Ovary (tissue), 9 donors: ENCODE results near the gene TMEM213. TPM values are rescaled to one million over a fixed set of nuclear protein-coding genes. Genes with fewer than 3 reads are reported as not detected.

ENCODE experiments used
- DNase-seq, 5 donors: peaks; one replicate each; pipeline ENCODE4 v3.0.0-alpha.2; 2019 to 2020
- H3K27ac ChIP-seq, 2 donors: fragments of 200-600 bp; one replicate each; pipeline versions ENCODE4 v1.5.1 to v1.8.0; 2019 to 2022
- H3K27me3 ChIP-seq: fragments of 200-600 bp; one replicate; pipeline ENCODE4 v1.8.0; 2022
- H3K36me3 ChIP-seq: fragments of 200-600 bp; sonication (generic); one replicate; pipeline ENCODE4 v1.5.1; 2019
- H3K4me1 ChIP-seq: one replicate; pipeline ENCODE4 v1.8.1; 2013; ENCODE audit warnings: mild to moderate bottlenecking, moderate library complexity; ENCODE audit not compliant: insufficient read depth
- H3K4me3 ChIP-seq: fragments of 200-600 bp; sonication (generic); one replicate; pipeline ENCODE4 v1.5.1; 2017
- H3K9me3 ChIP-seq, 2 donors: fragments of 200-600 bp in 1 of 2; sonication (generic) in 1 of 2; one replicate each; pipeline versions ENCODE4 v1.5.1 to v1.8.1; 2013 to 2019; ENCODE audit warnings: mild to moderate bottlenecking in 1 of 2, moderate library complexity in 1 of 2
- CTCF ChIP-seq, 3 donors: fragments of 450-650 bp in 2 of 3; fragments of 200-600 bp in 1 of 3; IDR thresholded peaks; one replicate each; pipeline versions ENCODE4 v1.5.1 to v1.8.0; 2016 to 2022; ENCODE audit warnings: antibody characterized with exemption in 3 of 3, mild to moderate bottlenecking in 1 of 3
- EP300 ChIP-seq: sonication (generic); formaldehyde crosslinking; IDR thresholded peaks from one replicate; pipeline ENCODE4 v1.6.1; 2017; ENCODE audit warnings: antibody characterized with exemption
- POLR2A ChIP-seq: fragments of 450-650 bp; IDR thresholded peaks from one replicate; pipeline ENCODE4 v1.6.1; 2017; ENCODE audit warnings: antibody characterized with exemption, mild to moderate bottlenecking, moderate library complexity
- WGBS, 3 donors: extraction: QIAGEN DNeasy Blood & Tissue Kit in 1 of 3; methylation state at CpG; one replicate each; pipeline versions ENCODE4 v1.1.5 to v1.1.7; 2013 to 2017; 5-methylcytosine and 5-hydroxymethylcytosine counted together
- intact Hi-C, 4 donors: fragments of 100-400 bp; cut with DNase I; formaldehyde crosslinking; loops; one replicate each; pipeline versions ENCODE4 v1.11.0 to v1.15.1; 2022 to 2023
- polyA plus RNA-seq, 2 donors: library from polyadenylated mRNA; stranded (reverse); fragments of 200-250 nt in 1 of 2; fragments of 350-450 nt in 1 of 2; fragmentation: Illumina TruSeq in 1 of 2; extraction: RNeasy Lipid Tissue Mini Kit (QIAGEN cat#74804) in 1 of 2; gene quantifications; one replicate each; pipeline ENCODE4 v1.2.3, GENCODE V29; 2013 to 2014
- total RNA-seq, 7 donors: library from RNA; depleted of rRNA in 2 of 7; stranded (reverse); fragments of >200 nt in 2 of 7; fragmentation: NEBNext Ultra II Directional in 3 of 7; extraction: Animal tissue kit (Norgen Biotek cat#: 25700) in 3 of 7; gene quantifications; one replicate each; pipeline versions ENCODE4 v1.1.0 to v1.2.4, GENCODE V29; 2016 to 2023
- donor health status: DM: no; HTN: no; CAD: no; lungs with moderate emphysema.
- donor health status: DM: no; HTN: no; CAD: no.
- donor health status: Bipolar disorder and iron deficiency.
- donor health status: DM: yes; HTN: yes; CAD: no.
- donor health status: DM: no; HTN: no; CAD: no.
- donor health status: DM: yes; HTN: yes; CAD: no.

The TMEM213 gene
- total and polyA plus RNA-seq, 9 donors = not detected

GRCh38 chr7:138880881-138881578, 83.2 kb downstream of the TMEM213 start:
- 79 to 85% (median 82%) methylated on average over 13 of the region's 13 CpGs for whole genome bisulfite sequencing, 3 donors
- no peaks in the 10 kb centered on the region for H3K27me3 ChIP-seq
- H3K4me3 ChIP-seq = no peak overlapping the region
- H3K4me1 ChIP-seq = no peaks in the 10 kb centered on the region
- H3K36me3 ChIP-seq = no peaks in the 10 kb centered on the region
- no peak for TF ChIP-seq EP300
- no peak for TF ChIP-seq CTCF (IDR thresholded peaks at IDR 0.05)
- no peak for TF ChIP-seq POLR2A
- DNase-seq = no peak
- no peak overlapping the region for H3K27ac ChIP-seq
- no peaks in the 10 kb centered on the region for H3K9me3 ChIP-seq
- intact Hi-C loops = no loop called here

GRCh38 chr7:138881579-138882188, 83.9 kb downstream of the TMEM213 start:
- Histone ChIP-seq H3K4me3 (no peak overlapping the region), H3K36me3 (no peaks in the 10 kb centered on the region), H3K4me1 (no peaks in the 10 kb centered on the region), H3K27me3 (no peaks in the 10 kb centered on the region), H3K9me3 (no peaks in the 10 kb centered on the region), H3K27ac (no peak overlapping the region)
- no peak for DNase-seq
- intact Hi-C loops = no loop called here
- TF ChIP-seq POLR2A = no peak
- no peak for TF ChIP-seq CTCF (IDR thresholded peaks at IDR 0.05)
- TF ChIP-seq EP300 = no peak
- 67 to 81% (median 75%) methylated on average over 6 of the region's 6 CpGs for WGBS, 3 donors

- no peaks in the 10 kb centered on the region for H3K9me3 ChIP-seq
- no peak for DNase-seq
- H3K4me1 ChIP-seq = no peaks in the 10 kb centered on the region
- intact Hi-C loops = no loop called here
- H3K4me3 ChIP-seq = no peak overlapping the region
- no peak overlapping the region for H3K27ac ChIP-seq
- no peaks in the 10 kb centered on the region for H3K36me3 ChIP-seq
- WGBS, 3 donors = 95 to 97% (median 95%) methylated on average over 6 of the region's 6 CpGs
- TF ChIP-seq CTCF (IDR thresholded peaks at IDR 0.05) = no peak
- TF ChIP-seq EP300 = no peak
- TF ChIP-seq POLR2A = no peak
- no peaks in the 10 kb centered on the region for H3K27me3 ChIP-seq
These were observed 84.5 kb downstream of the TMEM213 start for GRCh38 chr7:138882249-138882648.

GRCh38 chr7:138885383-138886147, 87.8 kb downstream of the TMEM213 start:
- no peak for DNase-seq
- 85 to 91% (median 88%) methylated on average over 13 of the region's 13 CpGs for WGBS, 3 donors
- Histone ChIP-seq H3K4me3 (no peak overlapping the region), H3K36me3 (no peaks in the 10 kb centered on the region), H3K27me3 (no peaks in the 10 kb centered on the region), H3K27ac (no peak overlapping the region), H3K4me1 (peaks cover under 1% of the 10 kb centered on the region), H3K9me3 (no peaks in the 10 kb centered on the region)
- intact Hi-C loops = loop anchor here in 1 of 4 donors (5.0 kb wide), 1 partner anchor 152 kb away; the partner anchor contains the start of gene ZC3HAV1L
- TF ChIP-seq POLR2A = no peak
- TF ChIP-seq EP300 = no peak
- no peak for TF ChIP-seq CTCF (IDR thresholded peaks at IDR 0.05)
